ENCODE data around the gene RALY. TPM values are rescaled to one million over a fixed set of nuclear protein-coding genes. Genes with fewer than 3 reads are reported as not detected.

RALY gene
- total and polyA plus RNA-seq, 4 donors = 53.4 to 189 (median 136) TPM

DNA sequence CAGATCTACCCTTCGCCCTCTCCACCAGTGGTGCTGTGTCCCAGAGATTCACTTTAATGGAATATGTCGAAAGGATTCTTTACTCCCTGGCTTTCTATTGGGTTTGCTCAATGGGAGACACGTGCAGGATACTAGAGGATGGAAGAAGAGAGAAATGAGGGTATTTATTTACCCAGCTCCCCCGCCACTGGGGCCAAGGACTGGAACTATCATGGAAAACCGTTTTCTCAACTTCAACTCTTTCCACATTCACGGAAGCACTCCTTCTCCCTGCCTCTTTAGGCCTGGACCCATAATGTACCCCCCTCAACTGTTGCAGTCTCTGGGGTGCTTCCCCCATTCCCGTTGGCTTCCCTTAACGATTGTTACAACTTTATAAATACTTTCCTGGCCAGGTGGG, 26.6 kb upstream of the RALY start:
- DNase-seq (ENCODE audit: low read depth in 4 of 6, low spot score in 6 of 6) = no peak
- no peak overlapping the region for H3K4me3 ChIP-seq (ENCODE audit: low read depth, low read length)
- no peaks in the 10 kb centered on the region for H3K9me3 ChIP-seq (ENCODE audit: control insufficient read depth, insufficient read depth, low read length)
- no peak overlapping the region for H3K27ac ChIP-seq (ENCODE audit: low read depth, low read length)
- H3K36me3 ChIP-seq (ENCODE audit: control insufficient read depth, insufficient read depth, low read length) = no peaks in the 10 kb centered on the region
- no peaks in the 10 kb centered on the region for H3K4me1 ChIP-seq (ENCODE audit: control insufficient read depth, insufficient read depth, low read length)
- WGBS (ENCODE audit: insufficient coverage) = 87% methylated on average over 3 of the region's 8 CpGs
- no peaks in the 10 kb centered on the region for H3K27me3 ChIP-seq (ENCODE audit: control insufficient read depth, insufficient read depth, low read length)

DNA sequence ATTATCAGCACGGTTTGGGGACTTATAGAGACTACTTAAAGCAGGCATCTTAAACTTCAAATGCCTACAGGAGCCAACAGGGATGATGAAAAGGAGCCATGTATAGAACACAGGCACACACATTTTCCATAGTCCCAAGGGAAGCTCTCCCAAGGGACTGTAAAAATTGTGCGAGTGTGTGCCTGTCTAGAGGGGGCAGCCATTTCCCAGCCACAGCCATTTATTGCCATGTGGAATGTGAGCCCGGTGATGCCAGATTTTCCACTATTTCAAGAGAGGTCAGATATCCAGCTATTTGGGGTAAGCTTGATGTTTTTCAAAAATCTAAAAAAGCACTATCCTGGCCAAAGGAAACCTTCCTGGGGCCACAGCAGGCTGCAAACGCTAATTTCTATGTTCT, 24.1 kb upstream of the RALY start:
- WGBS (ENCODE audit: insufficient coverage) = 86% methylated on average over 2 of the region's 4 CpGs

DNA sequence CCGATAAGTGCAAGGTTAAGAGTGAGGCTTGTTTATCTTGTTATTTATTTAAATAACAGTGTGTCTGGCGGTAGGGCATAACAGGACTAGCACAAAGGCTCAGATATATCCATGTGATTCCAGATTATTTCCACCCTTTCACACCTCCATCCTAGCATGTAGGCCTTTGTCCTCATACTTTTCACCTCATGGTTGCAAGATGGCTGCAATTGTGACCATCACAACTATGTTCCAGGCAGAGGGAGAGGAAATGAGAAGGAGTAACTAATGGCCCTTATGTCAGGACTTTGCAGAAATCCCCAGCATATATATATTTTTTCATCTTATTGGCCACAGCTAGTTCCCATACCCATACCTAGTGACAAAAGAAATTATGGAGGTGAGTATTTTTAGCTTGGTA, 23.5 kb upstream of the RALY start:
- H3K36me3 ChIP-seq (ENCODE audit: control insufficient read depth, insufficient read depth, low read length) = no peaks in the 10 kb centered on the region
- no peak overlapping the region for H3K4me3 ChIP-seq (ENCODE audit: low read depth, low read length)
- no peaks in the 10 kb centered on the region for H3K9me3 ChIP-seq (ENCODE audit: control insufficient read depth, insufficient read depth, low read length)
- no peak overlapping the region for H3K27ac ChIP-seq (ENCODE audit: low read depth, low read length)
- no CpG with 5 or more reads among the region's 2 CpGs for WGBS (ENCODE audit: insufficient coverage)
- no peaks in the 10 kb centered on the region for H3K27me3 ChIP-seq (ENCODE audit: control insufficient read depth, insufficient read depth, low read length)
- DNase-seq (ENCODE audit: low read depth in 4 of 6, low spot score in 6 of 6) = no peak
- no peaks in the 10 kb centered on the region for H3K4me1 ChIP-seq (ENCODE audit: control insufficient read depth, insufficient read depth, low read length)

More for the DNA sequence above, 24.1 kb upstream of the RALY start:
- Histone ChIP-seq H3K36me3 (ENCODE audit: control insufficient read depth, insufficient read depth, low read length) (no peaks in the 10 kb centered on the region), H3K4me1 (ENCODE audit: control insufficient read depth, insufficient read depth, low read length) (no peaks in the 10 kb centered on the region), H3K27ac (ENCODE audit: low read depth, low read length) (no peak overlapping the region), H3K4me3 (ENCODE audit: low read depth, low read length) (no peak overlapping the region), H3K27me3 (ENCODE audit: control insufficient read depth, insufficient read depth, low read length) (no peaks in the 10 kb centered on the region), H3K9me3 (ENCODE audit: control insufficient read depth, insufficient read depth, low read length) (no peaks in the 10 kb centered on the region)
- DNase-seq (ENCODE audit: low read depth in 4 of 6, low spot score in 6 of 6) = no peak

DNA sequence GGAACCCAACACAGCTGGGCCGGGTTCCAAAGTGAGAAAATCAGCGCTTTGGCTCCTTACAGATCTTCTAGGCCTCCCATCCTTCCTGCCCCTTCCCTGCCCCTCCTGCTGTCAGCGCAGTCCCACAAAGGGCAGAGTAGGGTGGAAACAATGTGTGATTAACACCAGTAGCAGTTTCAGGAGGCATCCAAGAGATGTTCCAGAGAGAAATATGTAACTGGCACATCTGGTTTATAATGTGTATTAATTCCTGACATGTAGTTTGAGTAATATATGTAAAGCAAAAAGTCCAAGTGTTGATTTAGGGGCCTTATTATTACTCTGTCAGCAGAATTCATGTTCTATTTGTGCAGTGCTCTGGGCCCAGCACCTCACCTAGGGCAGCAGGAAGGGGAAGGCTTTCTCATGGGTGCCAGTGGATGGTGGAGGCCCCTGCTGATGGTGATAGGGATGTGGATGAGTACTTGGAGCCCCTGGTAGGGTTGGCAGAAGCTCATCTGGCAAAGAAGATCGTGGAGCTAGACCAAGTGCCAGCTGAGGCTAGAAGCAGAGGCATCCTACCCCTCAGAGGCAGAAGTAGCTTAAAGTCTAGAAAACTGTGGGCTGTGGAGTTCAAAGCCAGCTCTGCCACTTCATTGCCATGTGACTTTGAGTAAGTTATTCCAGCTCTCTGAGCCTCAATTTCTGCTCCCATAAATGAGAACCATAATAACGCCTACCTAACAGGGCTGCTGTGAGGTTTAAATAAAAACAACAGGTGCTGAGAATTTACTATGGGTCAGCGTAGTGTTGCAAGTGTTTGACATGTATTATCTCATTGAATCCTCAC, 22.4 kb upstream of the RALY start:
- Histone ChIP-seq H3K4me1 (ENCODE audit: control insufficient read depth, insufficient read depth, low read length) (no peaks in the 10 kb centered on the region), H3K4me3 (ENCODE audit: low read depth, low read length) (no peak overlapping the region), H3K9me3 (ENCODE audit: control insufficient read depth, insufficient read depth, low read length) (no peaks in the 10 kb centered on the region), H3K27me3 (ENCODE audit: control insufficient read depth, insufficient read depth, low read length) (no peaks in the 10 kb centered on the region), H3K27ac (ENCODE audit: low read depth, low read length) (no peak overlapping the region), H3K36me3 (ENCODE audit: control insufficient read depth, insufficient read depth, low read length) (no peaks in the 10 kb centered on the region)
- DNase-seq (ENCODE audit: low read depth in 4 of 6, low spot score in 6 of 6) = peak in 1 of 6 donors; percentile 30
- 73% methylated on average over 2 of the region's 6 CpGs for WGBS (ENCODE audit: insufficient coverage)

DNA sequence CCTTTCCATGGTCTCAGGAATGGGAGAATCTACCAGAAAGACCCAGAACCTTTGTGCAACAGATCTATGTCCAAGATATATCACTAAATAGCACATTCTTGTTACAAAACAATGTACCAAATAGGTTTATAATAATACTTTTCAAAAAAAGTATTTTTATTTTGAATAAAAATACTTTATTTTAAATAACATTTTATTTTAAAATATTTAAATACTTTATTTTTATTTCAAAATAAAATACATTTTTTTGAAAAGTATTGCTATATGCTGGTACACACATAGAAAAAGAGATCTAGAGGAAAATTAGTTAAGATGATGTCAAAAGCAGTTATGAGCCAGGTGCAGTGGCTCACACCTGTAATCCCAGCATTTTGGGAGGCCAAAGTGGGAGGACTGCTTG, 16.8 kb upstream of the RALY start:
- Histone ChIP-seq H3K4me1 (ENCODE audit: control insufficient read depth, insufficient read depth, low read length) (no peaks in the 10 kb centered on the region), H3K36me3 (ENCODE audit: control insufficient read depth, insufficient read depth, low read length) (no peaks in the 10 kb centered on the region), H3K27ac (ENCODE audit: low read depth, low read length) (no peak overlapping the region), H3K27me3 (ENCODE audit: control insufficient read depth, insufficient read depth, low read length) (no peaks in the 10 kb centered on the region), H3K4me3 (ENCODE audit: low read depth, low read length) (no peak overlapping the region), H3K9me3 (ENCODE audit: control insufficient read depth, insufficient read depth, low read length) (no peaks in the 10 kb centered on the region)
- DNase-seq (ENCODE audit: low read depth in 4 of 6, low spot score in 6 of 6) = no peak

DNA sequence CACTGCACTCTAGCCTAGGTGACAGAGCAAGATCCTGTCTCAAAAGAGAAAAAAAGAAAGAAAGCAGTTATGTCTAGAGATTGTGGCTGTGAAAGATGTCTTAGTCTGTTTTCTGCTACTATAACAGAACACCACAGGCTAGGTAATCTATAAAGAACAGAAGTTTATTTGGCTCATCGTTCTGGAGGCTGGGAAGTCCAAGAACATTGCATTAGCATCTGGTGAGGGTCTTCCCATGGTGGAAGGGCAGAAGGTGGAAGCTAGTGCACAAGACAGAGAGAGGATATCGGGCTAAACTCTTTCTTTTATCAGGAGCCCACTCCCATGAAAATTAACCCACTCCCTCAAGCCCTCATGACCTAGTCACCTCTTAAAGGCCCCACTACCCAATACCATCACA, 16.2 kb upstream of the RALY start:
- Histone ChIP-seq H3K27ac (ENCODE audit: low read depth, low read length) (no peak overlapping the region), H3K36me3 (ENCODE audit: control insufficient read depth, insufficient read depth, low read length) (no peaks in the 10 kb centered on the region), H3K27me3 (ENCODE audit: control insufficient read depth, insufficient read depth, low read length) (no peaks in the 10 kb centered on the region), H3K9me3 (ENCODE audit: control insufficient read depth, insufficient read depth, low read length) (no peaks in the 10 kb centered on the region), H3K4me3 (ENCODE audit: low read depth, low read length) (no peak overlapping the region), H3K4me1 (ENCODE audit: control insufficient read depth, insufficient read depth, low read length) (no peaks in the 10 kb centered on the region)
- DNase-seq (ENCODE audit: low read depth in 4 of 6, low spot score in 6 of 6) = no peak
- no CpG with 5 or more reads among the region's 2 CpGs for WGBS (ENCODE audit: insufficient coverage)

DNA sequence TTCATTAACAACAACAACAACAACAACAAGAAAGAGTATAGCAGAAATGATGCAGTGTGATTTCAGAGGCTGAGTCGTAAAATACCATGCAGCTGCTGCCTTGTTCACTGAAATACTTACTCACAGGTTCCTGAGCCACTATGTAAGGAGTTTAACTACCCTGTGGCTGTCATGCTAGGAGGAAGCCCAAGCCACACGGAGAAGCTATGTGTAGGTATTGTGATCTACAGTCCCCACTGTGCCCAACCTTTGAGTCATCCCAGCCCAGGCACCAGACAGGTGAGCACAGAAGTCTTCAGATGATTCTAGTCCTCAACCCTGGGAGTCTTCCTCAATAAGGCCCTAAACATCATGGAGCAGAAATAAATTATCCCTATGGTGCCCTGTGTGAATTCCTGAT, 14.6 kb upstream of the RALY start:
- peaks cover 1% of the 10 kb centered on the region for H3K4me1 ChIP-seq (ENCODE audit: control insufficient read depth, insufficient read depth, low read length)
- no peak overlapping the region for H3K27ac ChIP-seq (ENCODE audit: low read depth, low read length)
- no peaks in the 10 kb centered on the region for H3K27me3 ChIP-seq (ENCODE audit: control insufficient read depth, insufficient read depth, low read length)
- no peak for DNase-seq (ENCODE audit: low read depth in 4 of 6, low spot score in 6 of 6)
- H3K36me3 ChIP-seq (ENCODE audit: control insufficient read depth, insufficient read depth, low read length) = no peaks in the 10 kb centered on the region
- WGBS (ENCODE audit: insufficient coverage) = no CpG with 5 or more reads among the region's 2 CpGs
- H3K4me3 ChIP-seq (ENCODE audit: low read depth, low read length) = no peak overlapping the region
- no peaks in the 10 kb centered on the region for H3K9me3 ChIP-seq (ENCODE audit: control insufficient read depth, insufficient read depth, low read length)

DNA sequence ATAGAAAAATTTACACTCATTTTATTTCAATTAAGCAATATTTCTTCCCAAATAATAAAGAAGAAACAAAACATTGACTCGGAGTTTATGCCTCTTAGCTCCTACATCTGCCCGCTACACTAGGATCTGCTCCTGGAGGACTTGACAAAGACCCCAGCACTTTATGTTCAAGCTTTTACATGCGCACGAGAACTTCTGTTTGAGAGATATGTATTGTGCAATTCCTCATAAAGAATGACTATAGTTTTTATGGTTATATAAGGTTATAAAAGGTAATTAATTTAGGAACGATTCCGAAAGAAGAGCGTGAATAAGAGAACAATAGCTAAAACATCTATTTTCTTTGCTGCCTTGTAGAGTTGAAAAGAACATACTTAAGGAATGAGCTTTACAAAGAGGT, 12.4 kb upstream of the RALY start:
- 40% methylated on average over 1 of the region's 7 CpGs for WGBS (ENCODE audit: insufficient coverage)
- no peak overlapping the region for H3K27ac ChIP-seq (ENCODE audit: low read depth, low read length)
- H3K9me3 ChIP-seq (ENCODE audit: control insufficient read depth, insufficient read depth, low read length) = no peaks in the 10 kb centered on the region
- H3K4me1 ChIP-seq (ENCODE audit: control insufficient read depth, insufficient read depth, low read length) = peaks cover 3% of the 10 kb centered on the region
- no peaks in the 10 kb centered on the region for H3K36me3 ChIP-seq (ENCODE audit: control insufficient read depth, insufficient read depth, low read length)
- H3K27me3 ChIP-seq (ENCODE audit: control insufficient read depth, insufficient read depth, low read length) = no peaks in the 10 kb centered on the region
- no peak overlapping the region for H3K4me3 ChIP-seq (ENCODE audit: low read depth, low read length)
- no peak for DNase-seq (ENCODE audit: low read depth in 4 of 6, low spot score in 6 of 6)

DNA sequence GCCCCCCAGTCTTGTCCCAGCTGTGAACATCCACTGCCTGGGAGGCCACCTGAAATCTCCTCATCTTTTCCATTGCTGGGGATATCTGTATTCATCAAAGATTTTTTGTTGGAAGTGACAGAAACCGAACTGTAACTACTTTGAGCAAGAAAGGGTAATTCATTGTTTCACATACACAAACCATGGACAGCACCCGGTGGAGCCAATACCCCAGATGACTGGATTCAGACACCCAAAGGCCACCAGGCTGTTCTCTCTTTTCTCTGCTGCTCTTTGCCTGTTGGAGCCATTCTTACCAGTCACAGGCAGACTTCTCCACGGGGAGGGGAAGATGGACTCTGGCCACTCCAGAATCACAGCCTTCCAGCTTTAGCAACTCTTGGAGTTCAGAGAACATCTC, 11.7 kb upstream of the RALY start:
- peaks cover 3% of the 10 kb centered on the region for H3K4me1 ChIP-seq (ENCODE audit: control insufficient read depth, insufficient read depth, low read length)
- DNase-seq (ENCODE audit: low read depth in 4 of 6, low spot score in 6 of 6) = no peak
- H3K36me3 ChIP-seq (ENCODE audit: control insufficient read depth, insufficient read depth, low read length) = no peaks in the 10 kb centered on the region
- no peak overlapping the region for H3K27ac ChIP-seq (ENCODE audit: low read depth, low read length)
- H3K9me3 ChIP-seq (ENCODE audit: control insufficient read depth, insufficient read depth, low read length) = no peaks in the 10 kb centered on the region
- H3K4me3 ChIP-seq (ENCODE audit: low read depth, low read length) = no peak overlapping the region
- 80% methylated on average over 1 of the region's 3 CpGs for WGBS (ENCODE audit: insufficient coverage)
- no peaks in the 10 kb centered on the region for H3K27me3 ChIP-seq (ENCODE audit: control insufficient read depth, insufficient read depth, low read length)

DNA sequence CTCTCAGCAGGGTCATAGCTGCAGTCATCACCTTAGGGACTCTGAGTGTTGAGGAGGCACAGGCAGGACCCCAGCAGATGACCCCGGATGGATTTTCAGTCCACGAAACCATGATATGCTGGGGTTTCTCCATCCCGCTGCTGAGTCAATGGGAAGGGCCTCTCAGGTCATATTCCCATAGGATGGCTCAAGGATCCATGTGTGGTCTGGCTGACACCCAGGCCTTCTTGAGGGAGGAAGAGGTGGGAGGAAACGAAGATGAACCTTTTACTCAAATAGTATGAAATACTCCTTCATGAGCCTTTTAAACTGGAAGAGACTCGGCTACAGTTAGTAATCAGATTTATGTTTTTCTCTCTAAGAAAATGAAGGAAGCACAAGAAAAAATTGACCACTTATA, 10.3 kb upstream of the RALY start:
- Histone ChIP-seq H3K27ac (ENCODE audit: low read depth, low read length) (no peak overlapping the region), H3K9me3 (ENCODE audit: control insufficient read depth, insufficient read depth, low read length) (no peaks in the 10 kb centered on the region), H3K4me3 (ENCODE audit: low read depth, low read length) (no peak overlapping the region), H3K27me3 (ENCODE audit: control insufficient read depth, insufficient read depth, low read length) (no peaks in the 10 kb centered on the region), H3K4me1 (ENCODE audit: control insufficient read depth, insufficient read depth, low read length) (peaks cover 3% of the 10 kb centered on the region), H3K36me3 (ENCODE audit: control insufficient read depth, insufficient read depth, low read length) (no peaks in the 10 kb centered on the region)
- DNase-seq (ENCODE audit: low read depth in 4 of 6, low spot score in 6 of 6) = no peak
- WGBS (ENCODE audit: insufficient coverage) = 100% methylated on average over 3 of the region's 5 CpGs
